GM10266 (cell line): Measurements from ENCODE around the gene UCN3.
"Not testable (repeated sequence)": the region's sequence is repeated elsewhere in the genome, so short reads cannot be mapped to it uniquely, and the experiment has no call there.

Experiments
- DNase-seq: peaks from one replicate; pipeline ENCODE4 v3.0.0; 2012; ENCODE audit errors: extremely low spot score
- CTCF ChIP-seq: IDR thresholded peaks from 2 replicates; pipeline ENCODE4 v1.5.1; 2012; ENCODE audit warnings: mild to moderate bottlenecking, low read depth; ENCODE audit not compliant: control insufficient read depth, insufficient read depth; ENCODE audit errors: missing control alignments

The UCN3 gene

GRCh38 chr10:5376450-5376849, 11.7 kb downstream of the UCN3 start:
- DNase-seq, result no peak
- TF ChIP-seq CTCF, result no peak

GRCh38 chr10:5379202-5379601, 14.4 kb downstream of the UCN3 start:
- DNase-seq, result not testable (repeated sequence)

GRCh38 chr10:5380395-5380794, 15.6 kb downstream of the UCN3 start:
- DNase-seq, result not testable (repeated sequence)

- no peak for DNase-seq
- TF ChIP-seq CTCF, result no peak
Observed at GRCh38 chr10:5381187-5381586, 16.4 kb downstream of the UCN3 start.

- no peak for TF ChIP-seq CTCF
- no peak for DNase-seq
Observed at GRCh38 chr10:5385224-5385623, 20.5 kb downstream of the UCN3 start.

GRCh38 chr10:5387169-5387568, 22.4 kb downstream of the UCN3 start:
- DNase-seq, result no peak
- TF ChIP-seq CTCF, result no peak

- DNase-seq, result no peak
Observed at GRCh38 chr10:5390607-5391205, 25.9 kb downstream of the UCN3 start.

GRCh38 chr10:5391790-5392189, 27.0 kb downstream of the UCN3 start:
- no peak for TF ChIP-seq CTCF
- DNase-seq, result no peak

More at GRCh38 chr10:5390607-5391205, 25.9 kb downstream of the UCN3 start:
- no peak for TF ChIP-seq CTCF
